Mesenchymal stem cell (in vitro differentiated cells and primary cell): ENCODE results near the gene STATH.
"Not testable (repeated sequence)": the region's sequence is repeated elsewhere in the genome, so short reads cannot be mapped to it uniquely, and the experiment has no call there.

ENCODE experiments used
- DNase-seq: peaks from one replicate; pipeline ENCODE4 v3.0.0-alpha.2; 2013
- H2AFZ ChIP-seq: one replicate; pipeline ENCODE4 v1.6.1; 2013; ENCODE audit warnings: low read depth, mild to moderate bottlenecking, control low read depth, inconsistent platforms, low read length, moderate library complexity
- H2AK5ac ChIP-seq: 2 replicates; pipeline ENCODE4 v1.6.1; 2013; ENCODE audit warnings: low read length, moderate library complexity, mild to moderate bottlenecking, inconsistent platforms; ENCODE audit not compliant: severe bottlenecking
- H2BK120ac ChIP-seq: one replicate; pipeline ENCODE4 v1.6.1; 2013; ENCODE audit warnings: low read depth, mild to moderate bottlenecking, inconsistent platforms, low read length, moderate library complexity
- H2BK12ac ChIP-seq, 2 experiments: one replicate each; pipeline ENCODE4 v1.6.1; 2013; ENCODE audit warnings: inconsistent platforms in 2 of 2, low read length in 2 of 2, mild to moderate bottlenecking in 2 of 2, moderate library complexity in 2 of 2, control low read depth in 1 of 2
- H2BK15ac ChIP-seq: one replicate; pipeline ENCODE4 v1.6.1; 2013; ENCODE audit warnings: mild to moderate bottlenecking, low read depth, inconsistent platforms; ENCODE audit not compliant: poor library complexity, severe bottlenecking
- H2BK5ac ChIP-seq: 2 replicates; pipeline ENCODE4 v1.6.1; 2013; ENCODE audit warnings: low read depth, mild to moderate bottlenecking, low read length, control low read depth, inconsistent platforms; ENCODE audit not compliant: poor library complexity, severe bottlenecking
- H3K14ac ChIP-seq, 2 experiments: one replicate each; pipeline ENCODE4 v1.6.1; 2013; ENCODE audit warnings: inconsistent platforms in 2 of 2, low read length in 2 of 2, control low read depth in 1 of 2, mild to moderate bottlenecking in 1 of 2, moderate library complexity in 1 of 2
- H3K18ac ChIP-seq, 2 experiments: one replicate each; pipeline ENCODE4 v1.6.1; 2013; ENCODE audit warnings: inconsistent platforms in 2 of 2, low read length in 2 of 2, control low read depth in 1 of 2, low read depth in 1 of 2, mild to moderate bottlenecking in 1 of 2
- H3K23ac ChIP-seq, 2 experiments: one replicate each; pipeline ENCODE4 v1.6.1; 2013; ENCODE audit warnings: inconsistent platforms in 2 of 2, low read length in 2 of 2, mild to moderate bottlenecking in 2 of 2, moderate library complexity in 2 of 2, control low read depth in 1 of 2
- H3K27ac ChIP-seq: 2 replicates; pipeline ENCODE4 v1.5.1; 2013; ENCODE audit warnings: mild to moderate bottlenecking, moderate library complexity, low read length, control low read depth, inconsistent platforms; ENCODE audit not compliant: poor library complexity, severe bottlenecking
- H3K27me3 ChIP-seq, 2 experiments: 2 replicates each; pipeline versions ENCODE4 v1.6.1 to v1.7.0; 2013; ENCODE audit warnings: low read length in 2 of 2, mild to moderate bottlenecking in 2 of 2, moderate library complexity in 2 of 2, control low read depth in 1 of 2, inconsistent platforms in 1 of 2; ENCODE audit not compliant: control insufficient read depth in 1 of 2, insufficient read depth in 1 of 2
- H3K36me3 ChIP-seq, 2 experiments: 2 replicates each; pipeline versions ENCODE4 v1.6.1 to v1.7.0; 2013; ENCODE audit warnings: low read length in 2 of 2, control low read depth in 1 of 2, inconsistent platforms in 1 of 2, low read depth in 1 of 2, mild to moderate bottlenecking in 1 of 2; ENCODE audit not compliant: insufficient read depth in 2 of 2, control insufficient read depth in 1 of 2
- H3K4ac ChIP-seq, 2 experiments: one replicate each; pipeline ENCODE4 v1.6.1; 2013; ENCODE audit warnings: inconsistent platforms in 2 of 2, low read length in 2 of 2, mild to moderate bottlenecking in 2 of 2, moderate library complexity in 2 of 2, control low read depth in 1 of 2, low read depth in 1 of 2
- H3K4me1 ChIP-seq: 2 replicates; pipeline ENCODE4 v1.6.1; 2013; ENCODE audit warnings: low read depth, low read length, control low read depth; ENCODE audit not compliant: control insufficient read depth, insufficient read depth
- H3K4me2 ChIP-seq: 2 replicates; pipeline ENCODE4 v1.6.1; 2013; ENCODE audit warnings: low read length, mild to moderate bottlenecking, inconsistent platforms; ENCODE audit not compliant: poor library complexity, severe bottlenecking
- H3K4me3 ChIP-seq, 2 experiments: 2 replicates each; pipeline versions ENCODE4 v1.5.1 to v1.7.0; 2013; ENCODE audit warnings: low read length in 2 of 2, mild to moderate bottlenecking in 2 of 2, control low read depth in 1 of 2, low read depth in 1 of 2; ENCODE audit not compliant: insufficient read depth in 1 of 2
- H3K79me1 ChIP-seq: replicated peaks from 2 replicates; pipeline ENCODE4 v1.6.1; 2013; ENCODE audit warnings: mild to moderate bottlenecking, control low read depth, low read length, inconsistent platforms; ENCODE audit not compliant: poor library complexity, severe bottlenecking
- H3K9ac ChIP-seq: 2 replicates; pipeline ENCODE4 v1.7.0; 2013; ENCODE audit warnings: mild to moderate bottlenecking, low read length, moderate library complexity
- H3K9me3 ChIP-seq: 2 replicates; pipeline ENCODE4 v1.7.0; 2013; ENCODE audit warnings: mild to moderate bottlenecking, low read length; ENCODE audit not compliant: control insufficient read depth
- H4K8ac ChIP-seq: one replicate; pipeline ENCODE4 v1.6.1; 2013; ENCODE audit warnings: inconsistent platforms, mild to moderate bottlenecking, low read length, moderate library complexity
- H4K91ac ChIP-seq: one replicate; pipeline ENCODE4 v1.6.1; 2013; ENCODE audit warnings: mild to moderate bottlenecking, low read length, inconsistent platforms
- WGBS: methylation state at CpG from one replicate; pipeline ENCODE4 v1.1.7; 2013; ENCODE audit warnings: mixed read lengths; 5-methylcytosine and 5-hydroxymethylcytosine counted together

The STATH gene

GRCh38 chr4:70023218-70023617 lies 27.5 kb downstream of the STATH start:
- Histone ChIP-seq H3K18ac (no peak overlapping the region), H3K4me1 (no peaks in the 10 kb centered on the region), H3K4me3 (no peak overlapping the region), H3K36me3 (no peaks in the 10 kb centered on the region), H3K79me1 (no peaks in the 10 kb centered on the region), H2BK15ac (no peak overlapping the region), H2BK12ac (no peak overlapping the region), H2BK5ac (no peak overlapping the region), H2BK120ac (no peak overlapping the region), H4K8ac (no peak overlapping the region), H4K91ac (no peak overlapping the region), H3K9ac (no peak overlapping the region), H2AK5ac (no peak overlapping the region), H3K14ac (no peak overlapping the region), H3K27me3 (no peaks in the 10 kb centered on the region), H2AFZ (no peak overlapping the region), H3K4me2 (no peak overlapping the region), H3K27ac (no peak overlapping the region), H3K4ac (no peak overlapping the region), H3K23ac (no peak overlapping the region), H3K9me3 (no peaks in the 10 kb centered on the region)
- DNase-seq = no peak
- WGBS = 75% methylated on average over 2 of the region's 2 CpGs

- H3K9me3 ChIP-seq = no peaks in the 10 kb centered on the region
- H2BK5ac ChIP-seq = no peak overlapping the region
- H4K8ac ChIP-seq = no peak overlapping the region
- H3K23ac ChIP-seq = no peak overlapping the region
- H3K4me2 ChIP-seq = no peak overlapping the region
- H3K14ac ChIP-seq = no peak overlapping the region
- H3K27ac ChIP-seq = no peak overlapping the region
- 81% methylated on average over 4 of the region's 5 CpGs for WGBS
- H2AK5ac ChIP-seq = no peak overlapping the region
- no peak overlapping the region for H2BK15ac ChIP-seq
- no peaks in the 10 kb centered on the region for H3K4me1 ChIP-seq
- no peak overlapping the region for H3K18ac ChIP-seq
- no peak overlapping the region for H4K91ac ChIP-seq
- H3K9ac ChIP-seq = no peak overlapping the region
- H3K4ac ChIP-seq = no peak overlapping the region
- DNase-seq = no peak
- H2AFZ ChIP-seq = no peak overlapping the region
- H3K27me3 ChIP-seq = no peaks in the 10 kb centered on the region
- no peak overlapping the region for H2BK12ac ChIP-seq
- no peaks in the 10 kb centered on the region for H3K79me1 ChIP-seq
- H2BK120ac ChIP-seq = no peak overlapping the region
- no peaks in the 10 kb centered on the region for H3K36me3 ChIP-seq
- no peak overlapping the region for H3K4me3 ChIP-seq
Observed at GRCh38 chr4:70027011-70027410, 31.2 kb downstream of the STATH start.

- not testable (repeated sequence) for H3K9me3 ChIP-seq, H2BK12ac ChIP-seq, H3K4me1 ChIP-seq, H3K27ac ChIP-seq, H3K4me2 ChIP-seq, H2BK15ac ChIP-seq, H3K9ac ChIP-seq, H2AK5ac ChIP-seq, H3K4ac ChIP-seq, H3K36me3 ChIP-seq, H4K91ac ChIP-seq, H3K27me3 ChIP-seq, H3K4me3 ChIP-seq, H4K8ac ChIP-seq, H3K23ac ChIP-seq, H2AFZ ChIP-seq, DNase-seq, H3K79me1 ChIP-seq, H2BK120ac ChIP-seq, H2BK5ac ChIP-seq, H3K18ac ChIP-seq, H3K14ac ChIP-seq
- 94% methylated on average over 3 of the region's 7 CpGs for WGBS
Observed at GRCh38 chr4:70028159-70028558, 32.4 kb downstream of the STATH start, which contains the start of gene HTN3. HTN3 (plus strand) TSS chr4:70028459; CDS start chr4:70030741, 2,282 bp downstream.

DNA sequence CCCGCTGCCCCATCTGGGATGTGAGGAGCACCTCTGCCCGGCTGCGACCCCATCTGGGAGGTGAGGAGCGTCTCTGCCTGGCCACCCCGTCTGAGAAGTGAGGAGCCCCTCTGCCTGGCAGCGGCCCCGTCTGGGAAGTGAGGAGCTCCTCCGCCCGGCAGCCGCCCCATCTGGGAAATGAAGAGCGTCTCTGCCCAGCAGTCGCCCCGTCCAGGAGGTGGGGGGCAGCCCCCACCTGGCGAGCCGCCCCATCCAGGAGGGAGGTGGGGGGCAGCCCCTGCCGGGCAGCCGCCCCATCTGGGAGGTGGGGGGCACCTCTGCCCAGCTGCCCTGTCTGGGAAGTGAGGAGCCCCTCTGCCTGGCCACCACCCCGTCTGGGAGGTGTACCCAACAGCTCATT lies 41.8 kb downstream of the STATH start:
- not testable (repeated sequence) for H2BK120ac ChIP-seq, H3K4ac ChIP-seq, H3K18ac ChIP-seq, H3K4me3 ChIP-seq, H3K9me3 ChIP-seq, DNase-seq, H2AFZ ChIP-seq, H3K27me3 ChIP-seq, H4K91ac ChIP-seq, H3K36me3 ChIP-seq, H3K4me1 ChIP-seq, H2BK12ac ChIP-seq, H3K79me1 ChIP-seq, H3K4me2 ChIP-seq, H3K9ac ChIP-seq, H3K23ac ChIP-seq, H4K8ac ChIP-seq, H3K14ac ChIP-seq, H2BK5ac ChIP-seq, H2BK15ac ChIP-seq, H3K27ac ChIP-seq, H2AK5ac ChIP-seq
- WGBS = 91% methylated on average over 18 of the region's 18 CpGs
